ENCODE data around the gene HEXA. TPM values are rescaled to one million over a fixed set of nuclear protein-coding genes. Genes with fewer than 3 reads are reported as not detected.
"Not testable (repeated sequence)": the region's sequence is repeated elsewhere in the genome, so short reads cannot be mapped to it uniquely, and the experiment has no call there.

The HEXA gene
- total and polyA plus RNA-seq, 2 of the 8 experiments (the other 6 are each of a cell fraction or from before 2014, with no cell fraction given): 52.5 to 73.7 TPM

DNA sequence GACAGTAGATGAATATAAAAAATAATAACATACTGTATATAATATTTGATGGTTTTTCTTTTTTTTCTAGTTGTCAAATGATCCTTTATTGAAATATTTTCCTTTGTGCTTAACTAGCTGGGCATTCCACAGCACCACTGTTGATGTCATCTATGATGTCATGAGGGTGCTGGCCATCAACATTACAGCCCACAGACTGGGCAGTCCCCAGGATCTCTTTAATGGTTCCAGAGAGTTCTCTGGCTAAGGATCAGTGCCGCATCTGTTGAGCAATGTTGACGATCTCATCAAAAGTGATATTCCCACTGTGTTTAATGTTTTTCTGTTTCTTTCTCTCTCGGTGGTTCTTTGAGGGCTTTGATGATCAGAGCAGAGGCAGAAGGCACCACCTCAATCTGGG is 3.3 kb upstream of the HEXA start:
- H3K79me2 ChIP-seq (ENCODE audit: control insufficient read depth in 1 of 2, insufficient read depth in 2 of 2, low read length in 2 of 2): peaks cover 0 to 11% of the 10 kb centered on the region in 2 experiments; a peak in 2 of 4 replicates
- H2BK15ac ChIP-seq (ENCODE audit: low read length); H4K5ac ChIP-seq (ENCODE audit: insufficient read length, low read depth, low read length); H3K79me1 ChIP-seq (ENCODE audit: low read depth, low read length); POLR2A ChIA-PET (ENCODE audit: partially characterized antibody); DNase-seq (ENCODE audit: low read depth in 1 of 2, low spot score in 2 of 2); H3K18ac ChIP-seq (ENCODE audit: extremely low read depth, low read length); H4K8ac ChIP-seq (ENCODE audit: extremely low read depth, insufficient read depth, low read length); H2BK120ac ChIP-seq (replicated peaks; ENCODE audit: low read depth, low read length); H2BK12ac ChIP-seq (ENCODE audit: low read depth, low read length); H2BK20ac ChIP-seq (ENCODE audit: low read length); H3K27ac ChIP-seq (ENCODE audit: low read depth, low read length); H3K14ac ChIP-seq (ENCODE audit: insufficient read length); H3K4me3 ChIP-seq (ENCODE audit: extremely low read depth in 1 of 4, insufficient read depth in 2 of 4, low read depth in 3 of 4, low read length in 4 of 4); H4K20me1 ChIP-seq (replicated peaks in 1 of 2; ENCODE audit: control insufficient read depth in 1 of 2, insufficient read depth in 2 of 2, low read length in 2 of 2); FAIRE-seq; H3K23ac ChIP-seq (ENCODE audit: insufficient read length); H4K91ac ChIP-seq (replicated peaks; ENCODE audit: insufficient read length, low read length); H3K4me1 ChIP-seq (replicated peaks in 1 of 4; ENCODE audit: control insufficient read depth in 3 of 4, insufficient read depth in 4 of 4, low read length in 3 of 4); H2BK5ac ChIP-seq (ENCODE audit: low read depth, low read length); H3K9me3 ChIP-seq (ENCODE audit: insufficient read depth in 2 of 2, low read depth in 1 of 2, low read length in 1 of 2); H3K27me3 ChIP-seq (replicated peaks in 1 of 4; ENCODE audit: control insufficient read depth in 3 of 4, extremely low read depth in 1 of 4, insufficient read depth in 3 of 4, low read length in 3 of 4); H3K4ac ChIP-seq (replicated peaks; ENCODE audit: insufficient read length, low read depth, low read length); CTCF ChIA-PET (ENCODE audit: partially characterized antibody); H3K36me3 ChIP-seq (ENCODE audit: control insufficient read depth in 2 of 4, insufficient read depth in 4 of 4, low read length in 3 of 4); H3K56ac ChIP-seq (replicated peaks; ENCODE audit: insufficient read length, low read depth, low read length); H3K9ac ChIP-seq (replicated peaks in 1 of 4; ENCODE audit: extremely low read depth in 1 of 4, low read depth in 3 of 4, low read length in 3 of 4); H3K4me2 ChIP-seq (ENCODE audit: insufficient read depth in 1 of 2, low read depth in 2 of 2, low read length in 2 of 2); H2AFZ ChIP-seq (ENCODE audit: low read length); H2AK5ac ChIP-seq (ENCODE audit: low read depth, low read length): not testable (repeated sequence)
- WGBS, 2 experiments (ENCODE audit: extremely low coverage in 1 of 2, insufficient coverage in 1 of 2, insufficient read length in 1 of 2, insufficient replicate concordance in 2 of 2, low coverage in 1 of 2, low lambda C conversion rate in 2 of 2, missing lambda C conversion rate in 1 of 2): 92% methylated on average over 3 of the region's 3 CpGs; no CpG with 5 or more reads in 1 of the 2 experiments
- peaks cover 11% of the 10 kb centered on the region; the same call in 1 of the 2 replicates for H3K23me2 ChIP-seq (ENCODE audit: low read depth, low read length)
